H1 (cell line): ENCODE results near the gene CMPK2. TPM values are rescaled to one million over a fixed set of nuclear protein-coding genes. Genes with fewer than 3 reads are reported as not detected.

Experiments
- CTCF ChIA-PET: fragments of 300-600 bp; sonication (Branson Sonifier 250); formaldehyde crosslinking; loops from one replicate; lab custom pipeline; 2021; ENCODE audit not compliant: partially characterized antibody; lab: Charles Lee
- POLR2A ChIA-PET: fragments of 300-600 bp; sonication (Branson Sonifier 250); formaldehyde crosslinking; loops from one replicate; lab custom pipeline; 2021; ENCODE audit warnings: inconsistent platforms; ENCODE audit not compliant: partially characterized antibody; lab: Charles Lee
- DNase-seq, 2 experiments: peaks; one replicate each; pipeline versions ENCODE4 v3.0.0 to v3.0.0-alpha.2; 2010 to 2022; ENCODE audit warnings: low spot score in 2 of 2, low read depth in 1 of 2, mixed read lengths in 1 of 2
- FAIRE-seq: peaks from 2 replicates; lab custom pipeline; 2011; peaks lifted over from hg19 to GRCh38; lab: Jason Lieb, UNC
- H2AFZ ChIP-seq: 2 replicates; pipeline ENCODE4 v1.8.1; 2012; ENCODE audit warnings: low read length, inconsistent platforms
- H2AK5ac ChIP-seq: 2 replicates; pipeline ENCODE4 v1.6.1; 2013; ENCODE audit warnings: low read depth, low read length
- H2BK120ac ChIP-seq: replicated peaks from 2 replicates; pipeline ENCODE3; 2013; ENCODE audit warnings: low read depth, low read length, inconsistent platforms
- H2BK12ac ChIP-seq: 2 replicates; pipeline ENCODE4 v1.6.1; 2013; ENCODE audit warnings: low read depth, low read length
- H2BK15ac ChIP-seq: 2 replicates; pipeline ENCODE4 v1.6.1; 2013; ENCODE audit warnings: low read length
- H2BK20ac ChIP-seq: 2 replicates; pipeline ENCODE4 v1.6.1; 2013; ENCODE audit warnings: low read length
- H2BK5ac ChIP-seq: 2 replicates; pipeline ENCODE4 v1.6.1; 2013; ENCODE audit warnings: low read depth, low read length
- H3K14ac ChIP-seq: 2 replicates; pipeline ENCODE4 v1.6.1; 2013; ENCODE audit warnings: inconsistent platforms; ENCODE audit not compliant: insufficient read length
- H3K18ac ChIP-seq: 2 replicates; pipeline ENCODE4 v1.6.1; 2013; ENCODE audit warnings: low read length; ENCODE audit errors: extremely low read depth
- H3K23ac ChIP-seq: 2 replicates; pipeline ENCODE4 v1.6.1; 2013; ENCODE audit warnings: inconsistent platforms; ENCODE audit not compliant: insufficient read length
- H3K23me2 ChIP-seq: 2 replicates; pipeline ENCODE4 v1.6.1; 2013; ENCODE audit warnings: low read depth, low read length
- H3K27ac ChIP-seq: 2 replicates; pipeline ENCODE4 v1.6.1; 2011; ENCODE audit warnings: low read depth, low read length, inconsistent platforms
- H3K27me3 ChIP-seq, 4 experiments: replicated peaks in 1 of 4; 1 replicate in 1 of 4; 2 replicates in 3 of 4; pipeline versions ENCODE4 v1.6.1 to v1.8.1; 2011 to 2013; ENCODE audit warnings: low read length in 3 of 4, mild to moderate bottlenecking in 3 of 4, inconsistent platforms in 2 of 4, mixed read lengths in 2 of 4, moderate library complexity in 1 of 4; ENCODE audit not compliant: control insufficient read depth in 3 of 4, insufficient read depth in 3 of 4; ENCODE audit errors: extremely low read depth in 1 of 4
- H3K36me3 ChIP-seq, 4 experiments: 2 replicates each; pipeline versions ENCODE4 v1.6.1 to v1.8.1; 2011 to 2013; ENCODE audit warnings: mild to moderate bottlenecking in 4 of 4, low read length in 3 of 4, moderate library complexity in 2 of 4, control low read depth in 1 of 4, inconsistent platforms in 1 of 4; ENCODE audit not compliant: insufficient read depth in 4 of 4, control insufficient read depth in 2 of 4
- H3K4ac ChIP-seq: replicated peaks from 2 replicates; pipeline ENCODE3; 2013; ENCODE audit warnings: low read length, low read depth, mixed read lengths, inconsistent platforms; ENCODE audit not compliant: insufficient read length
- H3K4me1 ChIP-seq, 4 experiments: replicated peaks in 1 of 4; 1 replicate in 1 of 4; 2 replicates in 3 of 4; pipeline versions ENCODE4 v1.6.1 to v1.8.1; 2011 to 2013; ENCODE audit warnings: low read length in 3 of 4, inconsistent platforms in 2 of 4, mixed read lengths in 1 of 4; ENCODE audit not compliant: insufficient read depth in 4 of 4, control insufficient read depth in 3 of 4
- H3K4me2 ChIP-seq, 2 experiments: 2 replicates each; pipeline versions ENCODE4 v1.6.1 to v1.8.1; 2011 to 2013; ENCODE audit warnings: low read depth in 2 of 2, low read length in 2 of 2, control low read depth in 1 of 2, inconsistent platforms in 1 of 2, mild to moderate bottlenecking in 1 of 2; ENCODE audit not compliant: insufficient read depth in 1 of 2
- H3K4me3 ChIP-seq, 4 experiments: fragments of 200-600, 300-600 bp in 1 of 4; sonication (generic), shearing (Covaris generic), sonication (Bioruptor Twin) in 1 of 4; 2 replicates each; pipeline versions ENCODE4 v1.5.1 to v1.8.1; 2011 to 2016; ENCODE audit warnings: low read length in 4 of 4, low read depth in 3 of 4, control low read depth in 2 of 4, inconsistent platforms in 2 of 4, mild to moderate bottlenecking in 2 of 4, mixed read lengths in 1 of 4, moderate library complexity in 1 of 4; ENCODE audit not compliant: insufficient read depth in 2 of 4; ENCODE audit errors: extremely low read depth in 1 of 4
- H3K56ac ChIP-seq: replicated peaks from 2 replicates; pipeline ENCODE3; 2013; ENCODE audit warnings: low read depth, mild to moderate bottlenecking, mixed read lengths, low read length, inconsistent platforms; ENCODE audit not compliant: insufficient read length
- H3K79me1 ChIP-seq: 2 replicates; pipeline ENCODE4 v1.6.1; 2013; ENCODE audit warnings: low read depth, low read length, control low read depth
- H3K79me2 ChIP-seq, 2 experiments: 2 replicates each; pipeline versions ENCODE4 v1.6.1 to v1.8.1; 2012 to 2013; ENCODE audit warnings: low read length in 2 of 2, mild to moderate bottlenecking in 2 of 2, inconsistent platforms in 1 of 2; ENCODE audit not compliant: insufficient read depth in 2 of 2, control insufficient read depth in 1 of 2
- H3K9ac ChIP-seq, 4 experiments: replicated peaks in 1 of 4; 1 replicate in 1 of 4; 2 replicates in 3 of 4; pipeline versions ENCODE4 v1.6.1 to v1.8.1; 2011 to 2013; ENCODE audit warnings: low read depth in 3 of 4, low read length in 3 of 4, control low read depth in 2 of 4, mild to moderate bottlenecking in 2 of 4, moderate library complexity in 2 of 4, inconsistent platforms in 1 of 4; ENCODE audit errors: extremely low read depth in 1 of 4
- H3K9me3 ChIP-seq, 2 experiments: 2 replicates each; pipeline versions ENCODE4 v1.6.1 to v1.8.1; 2012 to 2013; ENCODE audit warnings: mild to moderate bottlenecking in 2 of 2, moderate library complexity in 2 of 2, control low read depth in 1 of 2, inconsistent platforms in 1 of 2, low read depth in 1 of 2, low read length in 1 of 2, mixed read lengths in 1 of 2; ENCODE audit not compliant: insufficient read depth in 2 of 2
- H4K20me1 ChIP-seq, 2 experiments: replicated peaks in 1 of 2; 2 replicates each; pipeline versions ENCODE3 to v1.8.1; 2011 to 2013; ENCODE audit warnings: inconsistent platforms in 2 of 2, low read length in 2 of 2, mild to moderate bottlenecking in 1 of 2; ENCODE audit not compliant: insufficient read depth in 2 of 2, control insufficient read depth in 1 of 2
- H4K5ac ChIP-seq: 2 replicates; pipeline ENCODE4 v1.6.1; 2013; ENCODE audit warnings: low read length, low read depth, mixed read lengths, inconsistent platforms; ENCODE audit not compliant: insufficient read length
- H4K8ac ChIP-seq: 2 replicates; pipeline ENCODE4 v1.8.0; 2013; ENCODE audit warnings: mild to moderate bottlenecking, moderate library complexity, low read length, inconsistent platforms; ENCODE audit not compliant: insufficient read depth; ENCODE audit errors: extremely low read depth
- H4K91ac ChIP-seq: replicated peaks from 2 replicates; pipeline ENCODE3; 2013; ENCODE audit warnings: low read length, mixed read lengths, inconsistent platforms; ENCODE audit not compliant: insufficient read length
- ASH2L ChIP-seq: fragments of 200-600, 300-600 bp; sonication (generic); IDR thresholded peaks from one replicate; pipeline ENCODE4 v1.7.1; 2017; ENCODE audit warnings: low read length
- CTCF ChIP-seq, 3 experiments: IDR thresholded peaks; 1 replicate in 2 of 3; 2 replicates in 1 of 3; pipeline versions ENCODE4 v1.5.1 to v1.6.1; 2011; ENCODE audit warnings: low read length in 3 of 3, mild to moderate bottlenecking in 3 of 3, inconsistent platforms in 2 of 3, low read depth in 1 of 3, moderate library complexity in 1 of 3; ENCODE audit not compliant: insufficient read depth in 1 of 3; ENCODE audit errors: control extremely low read depth in 1 of 3
- EGR1 ChIP-seq: IDR thresholded peaks from 2 replicates; pipeline ENCODE4 v1.6.1; 2011; ENCODE audit warnings: low read depth, low read length, borderline replicate concordance
- EP300 ChIP-seq, 2 experiments: IDR thresholded peaks; 1 replicate in 1 of 2; 2 replicates in 1 of 2; pipeline ENCODE4 v1.6.1; 2011 to 2012; ENCODE audit warnings: low read depth in 2 of 2, low read length in 2 of 2, mild to moderate bottlenecking in 2 of 2, borderline replicate concordance in 1 of 2, inconsistent platforms in 1 of 2, moderate library complexity in 1 of 2
- JUN ChIP-seq: IDR thresholded peaks from 2 replicates; pipeline ENCODE4 v1.6.1; 2011; ENCODE audit warnings: low read depth, mild to moderate bottlenecking, improper control_type of control experiment, low read length
- KDM5A ChIP-seq: fragments of 200-600 bp; IDR thresholded peaks from 2 replicates; pipeline ENCODE4 v1.7.1; 2012; ENCODE audit warnings: mild to moderate bottlenecking, low read length, inconsistent platforms, mixed read lengths
- POLR2A ChIP-seq, 2 experiments: IDR thresholded peaks; 1 replicate in 1 of 2; 2 replicates in 1 of 2; pipeline ENCODE4 v1.6.1; 2011; ENCODE audit warnings: low read depth in 2 of 2, low read length in 2 of 2, mild to moderate bottlenecking in 2 of 2; ENCODE audit errors: control extremely low read depth in 1 of 2
- RAD21 ChIP-seq, 2 experiments: IDR thresholded peaks in 1 of 2; conservative IDR thresholded peaks in 1 of 2; 2 replicates each; pipeline ENCODE4 v1.6.1; 2011; ENCODE audit warnings: low read depth in 2 of 2, low read length in 2 of 2, improper control_type of control experiment in 1 of 2, inconsistent platforms in 1 of 2, mild to moderate bottlenecking in 1 of 2, moderate library complexity in 1 of 2
- SIX5 ChIP-seq: IDR thresholded peaks from 2 replicates; pipeline ENCODE4 v1.6.1; 2011; ENCODE audit warnings: mild to moderate bottlenecking, low read depth, low read length
- TAF1 ChIP-seq: IDR thresholded peaks from 2 replicates; pipeline ENCODE4 v1.6.1; 2011; ENCODE audit warnings: mild to moderate bottlenecking, low read depth, low read length
- WGBS, 2 experiments: shearing (Covaris generic) in 1 of 2; methylation state at CpG; one replicate each; pipeline versions ENCODE4 v1.1.6 to v1.1.7; 2013 to 2015; ENCODE audit warnings: low lambda C conversion rate in 2 of 2, mixed read lengths in 2 of 2, inconsistent platforms in 1 of 2, low coverage in 1 of 2, missing lambda C conversion rate in 1 of 2; ENCODE audit not compliant: insufficient replicate concordance in 2 of 2, insufficient coverage in 1 of 2, insufficient read length in 1 of 2; ENCODE audit errors: extremely low coverage in 1 of 2, missing lambda C conversion rate in 1 of 2; 5-methylcytosine and 5-hydroxymethylcytosine counted together
- polyA plus RNA-seq, 7 experiments: library from polyadenylated mRNA; depleted of rRNA in 3 of 7; stranded (reverse) in 5 of 7; unstranded in 2 of 7; fragments of >200 nt in 5 of 7; fragments of 200-250 nt in 2 of 7; gene quantifications; 1 replicate in 5 of 7; 2 replicates in 1 of 7; 4 replicates in 1 of 7; pipeline versions ENCODE4 v1.2.1 to v1.2.3, GENCODE V29; 2011 to 2013; ENCODE audit warnings: missing spikeins in 2 of 7, mixed read lengths in 2 of 7
- total RNA-seq: library from RNA; stranded (reverse); fragmentation: NEBNext Ultra II Directional; extraction: Animal tissue kit (Norgen Biotek cat#: 25700); gene quantifications from 2 replicates; pipeline ENCODE4 v1.2.1, GENCODE V29; 2021

CMPK2 gene
- total and polyA plus RNA-seq, 2 of the 8 experiments (the other 6 are each of a cell fraction or from before 2014, with no cell fraction given) = 0.28 to 0.53 TPM

- Histone ChIP-seq H3K36me3 (no peaks in the 10 kb centered on the region), H3K4me3 (no peak overlapping the region), H2AFZ (no peak overlapping the region), H4K20me1 (no peaks in the 10 kb centered on the region), H4K91ac (no peak overlapping the region), H3K4me2 (no peak overlapping the region), H3K27ac (no peak overlapping the region), H3K18ac (no peak overlapping the region), H2BK20ac (no peak overlapping the region), H2BK120ac (no peak overlapping the region), H3K27me3 (no peaks in the 10 kb centered on the region), H3K9me3 (no peaks in the 10 kb centered on the region), H4K5ac (no peak overlapping the region), H3K23ac (no peak overlapping the region), H3K23me2 (no peaks in the 10 kb centered on the region; the same call in 1 of the 2 replicates), H3K9ac (no peak overlapping the region), H3K56ac (no peak overlapping the region), H3K79me2 (no peaks in the 10 kb centered on the region), H3K79me1 (no peaks in the 10 kb centered on the region), H2BK15ac (no peak overlapping the region), H2BK12ac (no peak overlapping the region), H2BK5ac (no peak overlapping the region), H2AK5ac (no peak overlapping the region; the same call in 1 of the 2 replicates), H3K14ac (no peak overlapping the region), H4K8ac (no peak overlapping the region), H3K4ac (no peak overlapping the region), H3K4me1 (no peaks in the 10 kb centered on the region)
- ChIA-PET POLR2A (no interaction called here), CTCF (interaction anchor here (0.6 to 6.2 kb wide), 37 partner anchors 10 to 1783 kb away, joined by 3 to 94 read pairs (median 4); partner anchors contain the start of genes CMPK2 and RSAD2)
- DNase-seq (no peak), FAIRE-seq (no peak)
- 73% methylated on average over 5 of the region's 5 CpGs; no CpG with 5 or more reads in 1 of the 2 experiments for WGBS, 2 experiments
- TF ChIP-seq TAF1 (no peak), JUN (no peak), CTCF (IDR thresholded peaks at IDR 0.05; ENCODE audit: control extremely low read depth in 1 of 3, insufficient read depth in 1 of 3, low read depth in 1 of 3, low read length in 3 of 3) (peak in 2 of 3 experiments; percentile 39 to 52; a peak in 2 of 4 replicates), SIX5 (no peak), KDM5A (no peak), ASH2L (no peak), RAD21 (IDR thresholded peaks at IDR 0.05 in 1 of 2, conservative IDR thresholded peaks at IDR 0.05 in 1 of 2; ENCODE audit: low read depth in 2 of 2, low read length in 2 of 2) (peak; percentile 63 to 66), POLR2A (IDR thresholded peaks at IDR 0.05; ENCODE audit: control extremely low read depth in 1 of 2, low read depth in 2 of 2, low read length in 2 of 2) (no peak), EGR1 (no peak), EP300 (IDR thresholded peaks at IDR 0.05; ENCODE audit: borderline replicate concordance in 1 of 2, low read depth in 2 of 2, low read length in 2 of 2) (no peak)
Observed at GRCh38 chr2:6896930-6897759, 31.4 kb upstream of the CMPK2 start.
